Coronary artery (tissue), 2 donors: ENCODE measurements around the gene LPO.

Experiments used
- DNase-seq: peaks from one replicate; pipeline ENCODE4 v3.0.0-alpha.2; 2017; ENCODE audit warnings: low spot score
- H3K27ac ChIP-seq, 2 donors: fragments of 200-600 bp; sonication (generic); one replicate each; pipeline ENCODE4 v1.5.1; 2016 to 2019
- H3K4me3 ChIP-seq: fragments of 200-600 bp; sonication (generic); 2 replicates; pipeline ENCODE4 v1.5.1; 2016; ENCODE audit warnings: mild to moderate bottlenecking, moderate library complexity
- TF ChIP-seq, protein P1 (sequence below): fragments of 200-600 bp; sonication (generic); IDR thresholded peaks from one replicate; pipeline ENCODE4 v1.5.1; 2019; ENCODE audit warnings: antibody characterized with exemption

The LPO gene

DNA sequence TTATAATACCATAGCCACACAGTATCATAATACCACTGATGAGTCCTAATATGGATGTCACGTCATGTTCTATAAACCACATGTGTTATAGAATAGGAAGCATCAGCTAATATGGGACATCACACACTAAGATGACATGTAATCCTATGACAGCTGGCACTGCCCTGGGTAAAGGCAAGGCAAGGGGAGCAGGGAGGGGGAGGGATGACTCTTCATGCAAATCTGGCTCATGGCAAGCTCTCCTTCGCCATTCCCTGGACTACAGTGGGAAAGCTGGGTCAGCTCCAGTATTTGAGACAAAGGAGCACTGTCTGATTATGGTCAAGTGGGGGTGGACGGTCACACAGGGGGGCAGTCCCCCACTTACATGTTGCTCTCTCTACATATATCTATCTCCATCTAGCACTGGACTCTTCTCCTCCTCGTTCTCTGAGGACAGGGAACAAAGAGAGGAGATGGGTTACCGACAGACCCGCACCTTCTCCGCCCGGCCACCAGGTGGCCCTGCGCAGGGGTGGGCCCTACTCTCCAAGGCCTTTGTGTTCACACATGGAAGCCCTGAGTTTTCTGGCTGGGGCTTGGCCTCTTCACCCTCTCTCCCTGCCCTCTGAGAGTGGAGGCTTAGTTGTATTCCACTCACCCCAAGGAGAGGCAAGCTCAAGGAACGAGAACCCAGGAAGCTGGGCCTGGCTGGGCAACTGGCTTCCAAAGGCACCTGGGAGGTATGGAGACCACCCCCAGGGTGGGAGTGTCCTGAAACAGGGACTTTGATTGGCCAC, 65.8 kb downstream of the LPO start:
- DNase-seq = peak; percentile 58
- H3K27ac ChIP-seq = no peak overlapping the region
- TF ChIP-seq, protein P1, sequence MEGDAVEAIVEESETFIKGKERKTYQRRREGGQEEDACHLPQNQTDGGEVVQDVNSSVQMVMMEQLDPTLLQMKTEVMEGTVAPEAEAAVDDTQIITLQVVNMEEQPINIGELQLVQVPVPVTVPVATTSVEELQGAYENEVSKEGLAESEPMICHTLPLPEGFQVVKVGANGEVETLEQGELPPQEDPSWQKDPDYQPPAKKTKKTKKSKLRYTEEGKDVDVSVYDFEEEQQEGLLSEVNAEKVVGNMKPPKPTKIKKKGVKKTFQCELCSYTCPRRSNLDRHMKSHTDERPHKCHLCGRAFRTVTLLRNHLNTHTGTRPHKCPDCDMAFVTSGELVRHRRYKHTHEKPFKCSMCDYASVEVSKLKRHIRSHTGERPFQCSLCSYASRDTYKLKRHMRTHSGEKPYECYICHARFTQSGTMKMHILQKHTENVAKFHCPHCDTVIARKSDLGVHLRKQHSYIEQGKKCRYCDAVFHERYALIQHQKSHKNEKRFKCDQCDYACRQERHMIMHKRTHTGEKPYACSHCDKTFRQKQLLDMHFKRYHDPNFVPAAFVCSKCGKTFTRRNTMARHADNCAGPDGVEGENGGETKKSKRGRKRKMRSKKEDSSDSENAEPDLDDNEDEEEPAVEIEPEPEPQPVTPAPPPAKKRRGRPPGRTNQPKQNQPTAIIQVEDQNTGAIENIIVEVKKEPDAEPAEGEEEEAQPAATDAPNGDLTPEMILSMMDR = no peak
- H3K4me3 ChIP-seq = no peak overlapping the region

- no peak overlapping the region for H3K27ac ChIP-seq
- TF ChIP-seq, protein P1 = no peak
- no peak overlapping the region for H3K4me3 ChIP-seq
- DNase-seq = peak; percentile 63
Measured at GRCh38 chr17:58304750-58305486, 66.5 kb downstream of the LPO start.

- H3K27ac ChIP-seq = no peak overlapping the region
- peak; percentile 35 for DNase-seq
- TF ChIP-seq, protein P1 = no peak
- H3K4me3 ChIP-seq = no peak overlapping the region
Measured at GRCh38 chr17:58305626-58306025, 67.2 kb downstream of the LPO start.

DNA sequence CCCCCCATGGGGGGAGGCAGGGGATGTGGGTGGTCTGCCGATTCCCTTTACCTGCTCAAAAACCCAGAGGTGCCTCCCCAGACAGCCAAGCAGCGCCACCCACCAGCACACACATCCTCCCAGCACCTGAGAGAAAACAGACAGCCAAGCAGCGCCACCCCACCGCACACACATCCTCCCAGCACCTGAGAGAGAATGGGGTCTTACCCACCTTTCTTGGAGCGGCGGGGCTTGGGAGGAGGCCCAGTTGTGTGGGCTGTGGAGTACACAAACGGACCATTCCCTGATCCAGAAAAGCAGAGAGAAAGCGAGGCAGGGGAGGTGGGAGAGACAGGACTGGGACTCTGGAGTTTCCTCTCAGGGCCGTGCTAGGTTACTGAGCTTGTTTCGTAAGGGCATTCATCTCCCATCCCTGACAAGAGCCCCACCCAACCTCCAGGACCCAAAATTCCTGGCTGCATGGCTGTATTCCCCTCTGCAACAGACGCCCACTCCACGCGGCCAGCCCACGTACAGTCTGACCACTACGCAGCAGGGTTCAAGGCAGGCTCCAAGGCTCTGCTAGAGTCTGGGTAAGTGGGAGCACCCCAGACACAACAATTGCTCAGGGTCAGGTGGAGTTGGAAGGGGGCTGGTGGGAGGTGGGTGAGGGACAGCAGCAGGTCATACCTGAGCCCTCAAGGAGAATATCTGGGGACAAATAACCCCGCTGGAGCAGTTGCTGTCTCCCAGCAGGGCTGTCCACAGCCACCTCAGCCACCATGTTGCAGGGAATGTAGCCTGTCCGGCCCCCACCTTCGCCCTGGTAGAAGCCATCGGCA, 68.0 kb downstream of the LPO start:
- no peak overlapping the region for H3K27ac ChIP-seq
- DNase-seq = peak; percentile 43
- H3K4me3 ChIP-seq = no peak overlapping the region
- TF ChIP-seq, protein P1 = no peak

DNA sequence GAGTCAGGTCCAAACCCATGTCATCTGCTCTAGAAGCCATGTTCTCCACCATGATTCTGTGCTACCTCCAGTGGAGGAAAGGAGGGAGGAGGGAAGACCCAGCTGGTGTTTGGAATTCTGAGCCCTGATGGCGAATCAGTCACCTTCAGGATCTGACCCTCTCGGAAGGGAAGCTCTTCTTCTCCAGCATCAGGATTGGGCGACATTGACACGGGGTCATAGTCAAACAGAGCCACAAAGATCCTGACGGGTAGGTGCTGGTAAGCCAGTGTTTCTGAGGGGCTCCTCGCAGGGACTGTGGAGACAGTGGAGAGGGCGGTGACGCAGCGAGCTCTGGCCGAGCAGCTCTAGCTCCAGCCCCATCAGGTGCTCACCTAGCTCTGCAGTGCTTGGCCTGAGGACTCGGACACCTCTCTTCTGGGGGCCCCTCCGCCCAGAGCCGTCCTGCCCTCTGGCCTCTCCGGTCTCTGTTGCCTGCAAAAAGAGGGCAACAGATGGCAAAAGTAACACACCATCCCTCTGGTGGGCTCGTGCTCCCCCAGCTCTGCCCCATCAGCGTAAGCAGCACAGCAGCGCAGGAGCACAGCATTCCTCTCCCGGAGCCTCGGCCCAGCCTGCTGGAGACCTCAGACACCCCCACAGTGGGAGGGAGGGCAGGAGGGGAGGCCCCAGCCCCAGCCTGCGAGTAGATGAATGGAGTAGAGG, 69.2 kb downstream of the LPO start:
- H3K27ac ChIP-seq = no peak overlapping the region
- no peak for DNase-seq
- no peak overlapping the region for H3K4me3 ChIP-seq
- TF ChIP-seq, protein P1 = no peak

GRCh38 chr17:58308173-58308984, 70.0 kb downstream of the LPO start:
- Histone ChIP-seq H3K27ac (no peak overlapping the region), H3K4me3 (no peak overlapping the region)
- peak; percentile 69 for DNase-seq
- TF ChIP-seq, protein P1 = no peak
